NCI-H345 (cell line): ENCODE measurements around the gene ACVR2A.

Experiments
- DNase-seq: peaks from one replicate; lab custom pipeline; 2025; lab: John Stamatoyannopoulos, UW

Gene ACVR2A

DNA sequence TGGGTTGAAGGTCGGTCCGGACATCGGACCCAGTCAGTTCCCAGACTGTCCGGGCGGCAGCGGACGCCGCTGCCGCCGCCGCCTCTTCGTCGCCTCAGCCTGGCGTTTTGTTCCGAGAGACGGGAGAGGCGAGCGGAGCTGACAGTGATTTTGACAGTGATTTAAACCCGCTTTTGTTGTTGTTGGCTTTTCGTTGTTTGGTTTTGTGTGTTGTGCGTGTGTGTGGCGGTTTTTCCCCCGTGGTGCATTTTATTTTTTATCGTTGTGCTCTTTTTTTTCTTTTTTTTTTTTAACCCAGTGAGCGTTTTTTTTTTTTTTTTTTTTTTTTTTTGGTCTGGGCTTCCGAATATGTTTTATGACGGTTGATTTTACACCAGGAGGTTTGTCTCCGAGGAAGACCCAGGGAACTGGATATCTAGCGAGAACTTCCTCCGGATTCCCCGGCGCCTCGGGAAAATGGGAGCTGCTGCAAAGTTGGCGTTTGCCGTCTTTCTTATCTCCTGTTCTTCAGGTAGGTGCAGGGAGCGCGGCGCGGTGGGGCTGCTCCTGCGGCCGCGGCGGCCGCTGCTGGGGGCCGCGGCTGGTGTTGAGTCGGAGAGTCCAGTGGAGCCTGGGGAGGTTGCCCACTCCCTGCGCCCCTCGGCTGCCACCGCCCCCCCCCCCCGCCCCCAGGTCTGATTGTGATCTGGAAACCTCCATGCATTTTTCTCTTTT lies at the start of gene ACVR2A:
TSS of gene ACVR2A (plus strand) at position 333 of the 714 bp plus-strand sequence. CDS start at position 457, 124 bp downstream.
- DNase-seq, result peak; percentile 73

DNA sequence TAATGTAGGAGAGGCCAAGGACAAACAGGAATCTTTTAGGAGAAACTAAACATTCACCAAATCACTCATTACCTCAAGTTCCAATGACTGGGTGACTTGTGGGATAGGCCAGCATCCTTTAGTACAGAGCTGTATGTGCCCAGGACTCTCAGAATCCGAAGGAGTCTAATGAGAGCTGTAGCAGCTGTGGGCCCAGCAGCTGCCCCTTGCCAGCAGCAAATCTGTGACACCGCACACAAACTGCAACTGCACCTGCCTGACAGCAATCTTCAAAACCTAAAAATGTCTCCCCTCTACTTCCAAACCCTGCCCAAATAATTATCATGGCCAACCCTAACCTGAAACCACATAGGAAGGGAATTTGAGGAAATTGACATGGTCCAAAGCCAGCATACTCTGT lies 44.5 kb upstream of the ACVR2A start:
- DNase-seq, result no peak

DNA sequence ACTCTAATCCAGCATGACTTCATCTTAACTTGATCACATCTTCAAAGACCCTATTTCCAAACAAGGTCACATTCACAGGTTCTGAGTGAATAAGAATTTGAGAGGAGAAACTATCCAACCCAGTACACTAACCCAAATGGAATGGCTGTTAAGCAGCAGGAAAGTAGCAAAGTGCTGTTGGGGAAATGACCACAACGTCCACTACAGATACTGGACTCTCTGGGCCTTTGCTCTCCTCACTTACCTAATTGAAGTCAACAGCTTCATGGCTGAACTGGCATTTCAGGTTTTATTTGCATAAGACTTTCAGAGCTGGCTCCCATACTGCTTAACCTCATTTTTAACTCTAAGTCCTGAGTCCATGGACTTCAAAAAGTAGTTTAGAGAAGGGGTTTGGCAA lies 38.0 kb upstream of the ACVR2A start:
- no peak for DNase-seq

DNA sequence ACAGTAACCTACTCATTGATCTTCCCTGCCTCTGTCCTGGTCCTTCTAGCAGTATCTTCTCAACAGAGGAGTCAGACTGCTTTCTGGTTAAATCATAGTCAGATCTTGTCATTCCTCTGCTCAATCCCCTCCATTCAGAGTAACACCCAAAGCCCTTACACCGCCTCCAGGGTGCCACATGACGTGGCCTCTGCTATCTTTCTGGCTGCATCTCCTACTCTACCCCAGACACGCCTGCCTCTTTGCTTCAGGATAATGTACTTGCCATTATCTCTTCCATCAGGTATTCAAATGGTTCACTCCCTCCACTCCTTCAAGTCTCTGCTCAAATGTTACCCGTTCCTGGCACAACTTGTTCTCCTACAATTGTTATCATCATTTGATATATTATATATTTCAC lies 36.3 kb upstream of the ACVR2A start:
- no peak for DNase-seq

DNA sequence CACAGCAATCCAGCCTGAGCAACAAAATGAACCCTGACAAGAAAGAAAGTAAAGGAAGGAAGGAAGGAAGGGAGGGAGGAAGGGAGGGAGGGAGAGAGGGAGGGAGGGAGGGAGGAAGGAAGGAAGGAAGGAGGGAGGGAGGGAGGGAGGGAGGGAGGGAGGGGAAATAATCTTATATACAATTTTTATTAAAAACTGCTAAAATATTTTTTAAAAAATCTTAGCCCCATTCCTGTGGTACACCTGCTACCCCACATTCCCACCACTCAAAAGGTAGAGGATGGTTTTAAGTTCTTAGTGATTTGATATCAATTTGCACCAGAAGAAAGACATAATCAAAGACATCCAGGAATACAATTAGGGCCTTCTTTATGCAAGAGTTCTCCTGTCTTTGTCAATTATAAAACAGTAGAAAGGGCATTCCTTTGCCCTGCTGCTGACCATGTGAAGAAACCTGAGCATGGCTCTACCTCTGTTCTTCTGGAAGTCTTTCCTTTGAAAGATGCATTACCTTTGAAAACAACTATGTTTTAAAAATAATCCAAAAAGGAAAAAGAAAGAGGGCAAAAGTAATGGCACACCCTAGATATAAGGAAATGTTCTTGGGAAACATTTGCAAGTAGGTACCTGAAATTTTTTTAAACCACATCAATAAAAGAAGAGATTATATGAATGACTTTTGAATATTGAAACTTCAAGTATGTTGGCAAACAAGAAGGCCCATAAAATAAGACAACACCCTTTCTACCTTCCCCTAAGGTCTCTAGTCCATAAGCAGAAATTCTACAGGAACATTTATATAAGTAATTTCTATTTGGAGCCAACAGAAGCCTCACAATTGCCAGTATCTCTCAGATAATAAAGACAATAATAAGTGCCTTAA lies 33.7 kb upstream of the ACVR2A start:
- DNase-seq, result no peak

DNA sequence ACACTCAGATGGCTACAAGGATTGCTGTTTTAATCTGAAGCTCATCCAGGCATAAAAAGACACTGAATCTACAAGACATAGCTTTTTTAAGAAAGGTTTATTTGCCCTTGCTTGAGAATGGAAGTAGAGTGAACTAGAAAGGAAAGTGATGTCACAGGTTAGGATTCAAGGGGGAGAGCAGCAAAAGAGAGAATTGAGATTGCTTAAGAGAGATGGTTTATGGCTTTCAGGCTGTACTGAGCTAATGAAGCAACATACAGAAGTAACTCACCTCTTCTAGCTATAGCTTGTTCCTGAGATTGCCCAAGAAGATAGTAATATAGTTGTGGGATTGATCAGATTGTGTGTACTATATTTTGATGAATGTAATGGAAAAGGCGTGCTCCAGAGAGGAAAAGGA lies 26.1 kb upstream of the ACVR2A start:
- no peak for DNase-seq

DNA sequence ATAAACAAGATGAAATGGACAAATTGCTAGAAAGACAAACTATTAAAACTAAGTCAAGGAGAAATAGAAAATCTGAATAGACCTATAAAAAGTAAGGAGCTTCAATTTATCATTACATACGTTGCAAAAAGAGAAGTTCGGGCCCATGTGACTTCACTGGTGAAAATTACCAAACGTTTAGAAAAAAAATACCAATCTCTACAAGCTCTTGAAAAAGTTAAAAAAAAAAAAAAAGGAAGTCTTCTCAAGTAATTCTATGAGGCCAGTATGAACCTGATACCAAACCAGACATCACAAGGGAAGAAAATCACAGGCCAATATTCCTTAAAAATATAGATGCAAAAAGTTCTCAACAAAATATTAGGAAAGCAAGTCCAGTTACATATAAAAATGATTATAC lies 20.2 kb upstream of the ACVR2A start:
- DNase-seq, result no peak

DNA sequence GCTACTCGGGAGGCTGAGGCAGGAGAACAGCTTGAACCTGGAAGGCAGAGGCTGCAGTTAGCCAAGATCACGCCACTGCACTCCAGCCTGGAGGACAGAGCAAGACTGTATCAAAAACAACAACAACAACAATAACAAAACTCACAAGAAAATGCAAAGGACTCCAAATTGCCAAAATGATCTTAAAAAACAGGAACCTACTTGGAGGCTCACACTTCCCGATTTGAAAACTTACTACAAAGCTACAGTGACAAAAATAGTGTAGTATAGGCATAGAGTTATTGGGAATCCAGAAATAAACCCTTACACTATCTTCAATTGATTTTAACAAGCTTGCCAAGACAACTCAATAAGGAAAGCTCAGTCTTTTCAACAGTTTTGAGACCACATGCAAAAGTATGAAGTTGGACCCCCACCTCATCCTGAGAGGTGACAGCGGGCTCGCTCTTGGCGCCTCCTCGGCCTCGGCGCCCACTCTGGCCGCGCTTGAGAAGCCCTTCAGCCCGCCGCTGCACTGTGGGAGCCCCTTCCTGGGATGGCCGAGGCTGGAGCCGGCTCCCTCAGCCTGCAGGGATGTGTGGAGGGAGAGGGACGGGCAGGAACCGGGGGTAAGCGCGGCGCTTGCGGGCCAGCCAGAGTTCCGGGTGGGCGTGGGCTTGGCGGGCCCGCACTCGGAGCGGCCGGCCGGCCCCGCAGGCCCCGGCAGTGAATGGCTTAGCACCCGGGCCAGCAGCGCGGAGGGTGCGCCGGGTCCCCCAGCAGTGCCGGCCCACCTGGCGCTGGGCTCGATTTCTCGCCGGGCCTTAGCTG lies 18.3 kb upstream of the ACVR2A start:
- DNase-seq, result no peak

DNA sequence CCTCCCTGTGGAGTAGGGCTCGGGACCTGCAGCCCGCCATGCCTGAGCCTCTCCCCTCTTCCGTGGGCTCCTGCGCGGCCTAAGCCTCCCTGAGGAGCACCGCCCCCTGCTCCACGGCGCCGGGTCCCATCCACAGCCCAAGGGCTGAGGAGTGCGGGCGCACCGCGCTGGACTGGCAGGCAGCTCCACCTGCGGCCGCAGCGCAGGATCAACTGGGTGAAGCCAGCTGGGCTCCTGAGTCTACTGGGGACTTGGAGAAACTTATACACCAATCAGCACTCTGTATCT lies 17.8 kb upstream of the ACVR2A start:
- no peak for DNase-seq

DNA sequence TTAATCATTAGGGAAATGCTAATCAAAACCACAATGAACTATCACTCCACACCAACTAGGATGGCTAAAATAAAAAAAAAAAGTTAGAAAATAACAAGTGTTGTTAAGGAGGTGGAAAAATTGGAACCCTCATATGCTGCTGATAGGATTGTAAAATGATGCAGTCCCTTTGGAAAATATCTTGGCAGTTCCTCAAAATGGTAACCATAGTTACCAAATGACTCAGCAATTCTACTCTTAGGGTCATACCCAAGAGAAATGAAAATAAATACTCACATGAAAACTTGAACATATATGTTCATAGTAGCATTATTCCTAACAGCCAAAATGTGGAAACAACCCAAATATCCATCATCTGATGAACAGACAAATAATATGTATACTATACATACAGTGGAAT lies 15.7 kb upstream of the ACVR2A start:
- no peak for DNase-seq

DNA sequence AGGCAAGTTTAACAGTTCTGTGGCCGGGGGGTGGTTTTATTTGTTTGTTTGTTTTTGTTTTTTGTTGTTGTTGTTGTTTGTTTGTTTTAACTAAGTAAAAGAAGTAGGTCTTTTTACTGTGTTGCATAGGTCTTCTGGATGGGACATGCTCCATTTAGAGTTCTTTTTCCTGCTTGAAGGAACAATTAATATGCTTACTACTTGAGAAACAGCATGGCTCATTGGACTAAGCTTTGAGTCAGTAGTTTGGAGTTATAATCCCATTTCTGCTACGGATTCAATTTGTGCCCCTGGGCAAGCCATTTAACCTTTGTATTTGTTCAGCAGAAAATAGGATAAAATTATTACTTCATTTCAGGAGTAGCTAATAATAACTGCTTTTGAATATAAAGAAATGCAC lies 8.7 kb upstream of the ACVR2A start:
- no peak for DNase-seq

DNA sequence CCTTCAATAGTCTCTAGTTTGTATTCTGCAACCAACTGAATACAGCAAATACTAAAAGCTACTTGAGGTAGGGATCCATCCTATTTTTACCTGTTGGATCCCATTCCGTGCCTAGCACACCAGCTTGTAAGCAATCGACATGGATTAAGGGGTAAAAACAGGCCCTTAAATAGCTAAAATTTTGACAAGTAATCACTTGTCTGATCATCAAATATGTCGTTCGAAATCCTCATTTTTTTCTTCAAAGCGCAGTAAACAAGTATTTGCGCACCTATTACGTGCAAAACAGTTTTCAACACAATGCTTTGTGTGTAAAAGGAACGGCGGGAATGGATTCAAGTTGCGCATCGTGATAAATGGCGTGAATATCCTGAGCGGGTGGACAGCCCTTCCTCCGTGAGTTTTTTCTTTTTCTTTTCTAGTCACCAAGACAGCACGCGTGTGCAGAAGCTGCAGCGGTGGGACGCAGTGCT lies 1.4 kb upstream of the ACVR2A start:
- DNase-seq, result no peak

DNA sequence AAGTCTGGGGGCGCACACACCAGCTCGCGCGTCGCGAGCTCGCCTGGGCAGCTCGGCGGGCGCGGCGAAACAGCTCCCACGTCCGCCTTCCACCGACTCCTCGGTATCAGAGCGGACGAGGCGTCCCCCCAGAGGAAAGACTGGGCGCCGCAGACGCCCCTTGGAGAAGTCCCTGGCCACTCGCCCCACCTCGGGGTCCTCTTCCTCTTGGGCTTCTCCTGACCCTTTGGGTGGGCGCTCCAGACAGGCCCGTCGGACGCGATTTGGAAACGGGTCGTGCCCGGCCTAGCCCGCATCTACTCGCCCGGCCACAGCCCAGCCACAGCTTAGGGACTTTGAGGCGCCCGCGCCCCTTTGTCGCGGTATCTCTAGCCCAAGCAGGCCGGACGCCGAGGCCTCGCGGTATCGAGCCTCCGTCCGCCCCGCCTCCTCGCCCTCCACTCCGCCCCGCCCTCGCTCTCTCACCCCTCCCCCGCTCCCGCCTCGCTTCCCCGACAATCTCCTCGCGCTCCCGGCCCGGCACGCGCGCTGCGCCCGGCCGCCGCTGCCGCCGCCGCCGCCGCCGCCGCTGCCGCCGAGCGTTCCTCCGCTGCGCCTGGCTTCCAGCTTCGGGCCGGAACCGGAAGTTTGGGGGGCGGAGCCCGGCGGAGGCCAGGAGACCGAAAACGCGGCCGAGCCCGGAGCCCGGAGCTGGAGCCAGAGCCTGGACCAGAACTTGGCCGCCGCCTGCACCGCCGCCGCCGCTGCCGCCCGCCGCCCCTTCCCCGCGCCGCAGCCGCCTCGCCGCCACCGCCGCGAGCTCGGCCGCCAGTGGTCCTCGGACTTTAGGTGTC lies 749 bp upstream of the ACVR2A start:
- peak; percentile 92 for DNase-seq

DNA sequence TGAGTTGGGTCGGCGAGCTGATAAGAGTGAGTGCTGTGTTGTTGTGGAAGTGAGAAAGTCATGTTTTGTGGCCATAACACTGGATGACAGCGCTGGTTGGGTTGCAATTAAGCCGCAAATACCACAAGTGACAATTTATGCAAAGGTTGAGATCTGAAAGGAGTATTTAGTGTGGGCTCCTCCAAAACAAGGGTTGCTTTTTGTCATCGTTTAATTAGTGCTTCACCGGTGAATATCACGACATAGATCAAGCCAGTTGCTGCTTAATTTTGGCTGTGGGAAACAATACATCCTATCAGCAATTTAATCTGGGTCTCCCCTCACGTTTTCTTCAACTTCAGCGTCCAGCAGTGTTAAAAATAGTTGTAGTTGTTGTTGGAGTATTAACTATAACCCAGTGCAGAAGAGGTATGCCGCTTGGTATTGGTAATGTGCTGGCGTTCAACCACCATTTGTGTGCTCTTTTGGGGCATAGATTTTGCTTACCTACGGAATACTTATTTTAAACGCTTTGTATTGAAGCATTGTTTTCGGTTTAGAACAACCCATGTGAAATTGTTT lies 662 bp downstream of the ACVR2A start:
- DNase-seq, result peak; percentile 37

DNA sequence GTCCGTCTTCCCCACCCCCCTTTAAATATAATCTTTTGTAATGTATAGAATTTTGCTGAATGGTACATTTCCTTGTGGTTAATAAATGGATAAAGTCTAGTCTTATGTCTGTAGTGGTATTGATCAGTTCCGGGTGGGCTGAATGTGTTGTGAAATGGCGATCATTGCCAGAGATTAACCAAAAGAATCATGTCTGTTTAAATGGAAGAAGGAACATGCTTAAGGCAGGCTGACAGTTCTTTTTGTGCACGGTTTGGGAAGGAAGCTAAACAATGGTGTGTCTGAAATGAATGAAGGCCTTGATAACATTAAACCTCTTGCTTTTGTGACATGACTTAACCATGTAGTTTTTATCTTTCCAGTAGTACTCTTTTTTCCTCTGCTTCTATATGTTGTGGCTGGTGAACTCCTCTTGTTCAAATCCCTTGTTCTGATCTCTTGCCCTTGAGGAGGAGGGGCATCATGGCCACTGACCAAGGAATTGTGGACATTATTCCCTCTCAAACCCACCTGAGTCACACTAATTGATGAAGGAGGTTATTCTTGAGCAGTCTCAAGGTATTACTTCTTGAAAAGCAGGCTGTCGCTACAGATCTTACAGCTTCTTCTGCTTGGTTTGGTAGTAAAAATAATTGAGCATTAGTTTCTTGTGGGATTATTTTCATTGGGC lies 1.7 kb downstream of the ACVR2A start:
- peak; percentile 11 for DNase-seq

DNA sequence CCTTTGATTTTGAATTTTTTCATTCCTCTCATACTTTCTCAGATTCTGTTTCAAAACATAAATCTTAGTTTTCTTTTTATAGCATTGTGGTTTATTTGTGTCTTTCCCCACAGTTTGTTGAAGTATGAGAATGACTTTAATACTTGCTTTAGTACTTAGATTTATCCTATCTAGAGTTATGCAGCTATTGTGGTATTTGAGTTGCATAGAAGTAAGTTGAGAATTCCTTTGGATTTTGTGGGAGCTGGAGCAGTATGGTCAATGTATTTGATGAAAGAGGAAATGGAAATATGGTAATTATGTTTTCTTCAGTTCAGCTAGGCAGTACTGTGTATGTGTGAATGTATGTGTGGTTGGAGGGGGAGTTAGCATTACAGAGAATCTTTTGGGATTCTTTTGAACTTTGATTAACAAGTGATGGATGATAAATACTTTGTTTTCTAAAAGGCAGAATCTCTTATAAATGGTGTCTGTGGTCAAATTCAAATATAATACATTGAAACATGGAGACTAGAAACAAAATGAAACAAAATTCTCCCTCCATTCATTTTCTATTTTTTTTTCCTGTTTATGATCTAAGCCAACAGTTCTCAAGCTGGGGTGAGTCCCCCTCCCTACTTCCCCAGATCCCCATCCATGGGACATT lies 3.0 kb downstream of the ACVR2A start:
- DNase-seq, result no peak

DNA sequence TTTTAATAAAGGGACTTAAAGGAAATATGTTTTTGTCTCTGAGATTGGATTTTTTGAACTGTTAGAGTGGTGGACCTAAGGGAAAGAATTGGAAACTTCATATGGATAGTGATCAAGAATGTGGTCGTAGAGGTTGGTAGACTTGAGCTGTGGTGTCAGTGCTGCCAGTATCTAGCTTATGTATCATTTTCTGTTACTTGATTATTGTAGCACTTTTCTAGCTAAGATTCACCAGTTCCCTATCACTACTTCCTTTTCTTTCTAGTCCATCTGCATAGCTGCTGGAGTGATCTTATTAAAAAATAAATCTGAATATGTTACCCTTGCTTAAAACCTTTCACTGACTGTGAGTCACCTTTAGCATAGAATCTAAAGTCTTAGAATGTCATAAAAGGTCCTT lies 6.0 kb downstream of the ACVR2A start:
- DNase-seq, result no peak

DNA sequence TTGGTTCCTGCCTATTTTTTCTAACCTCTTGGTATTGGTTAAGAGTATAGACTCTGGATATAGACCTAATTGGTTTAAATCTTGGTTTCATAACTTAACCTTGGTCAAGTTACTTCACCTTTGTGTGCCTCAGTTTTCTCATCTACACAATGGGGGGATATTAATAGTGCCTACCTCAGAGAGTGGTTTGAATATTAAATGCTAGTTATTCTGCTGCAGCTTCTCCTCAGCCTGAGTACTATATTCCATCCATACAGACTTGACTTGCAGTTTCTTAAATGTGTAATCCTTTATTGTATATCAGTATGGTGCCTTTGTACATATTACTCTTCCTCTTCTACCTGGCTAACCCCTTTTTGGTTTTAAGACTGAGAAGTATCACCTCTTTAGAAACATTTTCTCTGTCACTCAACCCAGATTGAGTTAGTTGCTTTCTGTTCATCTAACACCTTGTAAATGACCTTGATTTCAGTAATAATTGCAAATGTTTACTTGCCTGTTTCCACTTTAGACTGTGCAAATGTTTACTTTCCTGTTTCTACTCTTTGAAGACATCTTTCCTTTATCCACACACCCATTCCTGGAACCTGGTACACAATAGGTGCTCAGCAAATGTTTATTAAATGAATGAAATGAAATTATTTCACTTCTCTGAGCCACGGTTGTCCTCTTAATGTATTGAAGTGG lies 6.6 kb downstream of the ACVR2A start:
- DNase-seq, result no peak

DNA sequence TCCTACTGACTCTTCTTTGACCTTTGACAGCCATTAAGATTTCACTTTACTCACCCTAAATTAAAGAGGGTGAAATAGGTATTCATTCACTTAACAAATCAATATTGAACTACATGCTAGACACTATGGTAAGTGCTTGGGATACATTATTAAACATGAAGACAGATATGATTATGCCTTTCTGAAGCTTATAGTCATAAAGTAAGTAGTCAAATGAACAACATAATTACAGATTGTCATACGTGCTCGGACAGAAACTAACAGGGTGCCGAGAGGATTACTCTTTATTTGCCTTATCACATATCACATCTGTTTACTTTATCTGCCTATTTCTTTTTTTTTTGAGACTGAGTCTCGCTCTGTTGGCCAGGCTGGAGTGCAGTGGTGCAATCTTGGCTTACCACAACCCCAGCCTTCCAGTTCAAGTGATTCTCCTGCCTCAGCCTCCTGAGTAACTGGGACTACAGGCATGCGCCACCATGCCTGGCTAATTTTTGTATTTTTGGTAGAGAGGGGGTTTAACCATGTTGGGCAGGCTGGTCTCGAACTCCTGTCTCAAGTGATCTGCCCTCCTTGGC lies 9.8 kb downstream of the ACVR2A start:
- no peak for DNase-seq
